Activated naive CD4-positive, alpha-beta T cell treated with anti-CD3 and anti-CD28 coated beads, Interleukin-2, amount 50 U/mL, for 72 hours (primary cell): ENCODE results near the gene PHETA2. TPM values are rescaled to one million over a fixed set of nuclear protein-coding genes. Genes with fewer than 3 reads are reported as not detected.
"Not testable (repeated sequence)": the region's sequence is repeated elsewhere in the genome, so short reads cannot be mapped to it uniquely, and the experiment has no call there.

Source experiments
- ATAC-seq, 2 donors: fragments of 150-1000 bp; cut with Tn5 transposase; 2 replicates each; pipeline ENCODE4 v1.10.0; 2021; ENCODE audit warnings: mild to moderate bottlenecking in 2 of 2, moderate library complexity in 2 of 2
- DNase-seq, 2 donors: peaks; one replicate each; pipeline ENCODE4 v3.0.0; 2021 to 2022; ENCODE audit warnings: low spot score in 2 of 2
- H3K27ac Mint-ChIP-seq, 2 donors: one replicate each; pipeline ENCODE4 v1.8.0; 2022; ENCODE audit warnings: mild to moderate bottlenecking in 2 of 2, mixed read lengths in 2 of 2
- H3K36me3 Mint-ChIP-seq, 2 donors: one replicate each; pipeline ENCODE4 v1.8.0; 2022; ENCODE audit warnings: mixed read lengths in 2 of 2
- H3K9me3 Mint-ChIP-seq, 2 donors: one replicate each; pipeline ENCODE4 v1.8.0; 2022; ENCODE audit warnings: mixed read lengths in 2 of 2
- total RNA-seq, 2 donors: library from RNA; stranded (reverse); gene quantifications; one replicate each; pipeline ENCODE4 v1.2.3, GENCODE V29; 2022

The PHETA2 gene
- total RNA-seq, 2 donors from 2014 or later: 2.1 to 2.2 TPM

DNA sequence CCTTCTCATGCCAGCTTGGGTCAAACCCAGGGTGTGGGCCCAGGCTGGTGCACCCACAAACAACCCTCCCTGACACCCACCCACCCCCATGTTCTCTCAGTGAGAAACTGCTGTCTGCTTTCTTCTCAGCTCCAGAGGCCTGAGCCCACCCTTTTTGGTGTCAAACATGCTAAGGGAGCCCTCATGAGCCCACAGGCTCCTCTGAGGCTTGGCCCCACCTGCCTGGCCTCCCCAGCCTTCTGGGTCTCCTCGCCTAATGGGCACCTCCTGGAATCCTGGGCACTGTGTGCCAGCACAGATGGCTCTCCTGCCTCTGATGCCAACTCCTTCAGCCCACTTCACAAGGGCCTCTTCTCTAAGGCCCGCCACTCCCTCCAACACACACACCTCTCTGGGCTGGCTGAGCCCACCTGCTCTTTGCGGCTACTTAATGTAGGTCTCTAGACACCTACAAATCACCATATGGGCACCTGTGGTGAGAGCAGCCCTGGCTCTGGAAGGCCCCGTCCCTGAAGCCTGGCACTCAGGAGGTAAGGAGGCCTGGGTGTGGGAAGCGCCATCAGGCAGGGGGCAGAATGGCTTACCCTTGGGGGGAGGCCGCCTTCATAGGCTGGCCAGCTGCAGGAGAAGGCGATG lies 7.8 kb upstream of the PHETA2 start:
- ATAC-seq (no peak), DNase-seq (no peak)
- Mint-ChIP-seq H3K9me3 (no peaks in the 10 kb centered on the region), H3K27ac (peak overlapping the region in 1 of 2 donors; percentile 36), H3K36me3 (peaks cover 16 to 22% of the 10 kb centered on the region in 2 donors)

DNA sequence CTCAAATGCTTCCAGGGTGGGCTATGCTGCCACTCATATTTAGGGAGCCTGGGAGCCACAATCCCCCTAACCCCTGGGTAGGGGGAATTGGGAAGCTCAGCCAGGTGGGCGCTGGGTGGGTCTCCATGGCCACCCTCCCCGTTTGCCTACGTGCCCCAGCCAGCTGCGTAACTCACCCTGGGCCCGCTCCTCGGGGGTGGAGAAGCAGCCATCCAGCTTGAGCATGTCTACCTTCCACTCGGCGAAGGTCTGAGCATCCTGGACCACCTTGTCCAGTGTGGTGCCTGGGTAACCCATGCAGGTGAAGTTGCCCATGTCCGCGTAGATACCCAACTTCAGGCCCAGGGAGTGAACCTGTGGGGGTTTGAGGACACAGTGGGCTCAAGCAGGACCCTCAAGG lies 7.1 kb upstream of the PHETA2 start:
- no peak overlapping the region for H3K27ac Mint-ChIP-seq
- no peak for ATAC-seq
- no peak for DNase-seq
- peaks cover 16 to 22% of the 10 kb centered on the region in 2 donors for H3K36me3 Mint-ChIP-seq
- H3K9me3 Mint-ChIP-seq: no peaks in the 10 kb centered on the region

DNA sequence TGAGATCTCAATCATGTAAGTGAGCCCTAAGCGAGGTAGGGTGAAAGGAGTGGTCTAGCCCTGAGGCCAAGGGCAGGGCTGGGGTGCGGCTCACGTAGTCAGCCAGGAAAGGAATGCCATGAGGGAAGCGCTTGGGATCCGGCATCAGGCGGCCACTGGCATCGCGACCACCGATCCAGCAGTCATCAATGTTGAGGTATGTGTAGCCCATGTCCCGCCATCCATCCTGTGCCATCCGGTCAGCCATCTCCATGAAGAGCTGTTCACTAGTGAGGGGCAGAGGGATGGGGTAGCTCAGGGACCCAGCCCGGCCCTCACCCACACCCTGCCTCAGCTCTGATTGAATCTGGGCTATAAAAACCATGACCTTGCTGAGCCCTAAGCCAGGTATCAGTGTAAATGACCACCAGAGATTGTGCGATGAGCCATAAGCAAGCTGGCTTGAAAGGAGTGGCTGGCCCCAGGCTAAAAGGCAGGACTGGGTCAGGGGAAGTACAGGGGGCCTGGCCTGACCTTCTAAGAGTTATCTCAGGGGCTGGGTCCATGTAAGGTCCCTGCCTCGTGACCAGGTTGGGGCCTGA lies 6.3 kb upstream of the PHETA2 start:
- DNase-seq (no peak), ATAC-seq (no peak)
- no peak overlapping the region for H3K27ac Mint-ChIP-seq
- peaks cover 11 to 18% of the 10 kb centered on the region in 2 donors for H3K36me3 Mint-ChIP-seq
- no peaks in the 10 kb centered on the region for H3K9me3 Mint-ChIP-seq

DNA sequence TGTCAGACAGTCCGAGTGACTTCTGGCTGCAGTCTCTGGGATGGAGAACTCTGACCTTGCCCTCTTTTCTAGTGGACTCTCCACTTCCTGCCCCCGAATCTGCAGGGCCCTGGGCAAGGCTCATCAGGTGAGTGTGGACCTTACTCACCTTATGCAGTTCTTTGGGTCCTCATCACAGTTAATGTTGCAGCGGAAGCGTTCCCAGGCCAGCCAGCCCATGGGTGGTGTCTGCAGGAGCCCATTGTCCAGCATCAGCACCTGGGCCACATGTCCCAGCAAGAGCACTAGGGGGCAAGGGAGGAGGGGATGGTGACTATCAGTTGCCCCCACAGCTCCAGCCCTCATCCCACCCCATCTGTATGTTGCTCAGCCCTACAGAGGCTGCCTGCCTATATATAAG lies 5.8 kb upstream of the PHETA2 start:
- H3K9me3 Mint-ChIP-seq: no peaks in the 10 kb centered on the region
- DNase-seq (no peak), ATAC-seq (no peak)
- no peak overlapping the region for H3K27ac Mint-ChIP-seq
- peaks cover 7 to 13% of the 10 kb centered on the region in 2 donors for H3K36me3 Mint-ChIP-seq

DNA sequence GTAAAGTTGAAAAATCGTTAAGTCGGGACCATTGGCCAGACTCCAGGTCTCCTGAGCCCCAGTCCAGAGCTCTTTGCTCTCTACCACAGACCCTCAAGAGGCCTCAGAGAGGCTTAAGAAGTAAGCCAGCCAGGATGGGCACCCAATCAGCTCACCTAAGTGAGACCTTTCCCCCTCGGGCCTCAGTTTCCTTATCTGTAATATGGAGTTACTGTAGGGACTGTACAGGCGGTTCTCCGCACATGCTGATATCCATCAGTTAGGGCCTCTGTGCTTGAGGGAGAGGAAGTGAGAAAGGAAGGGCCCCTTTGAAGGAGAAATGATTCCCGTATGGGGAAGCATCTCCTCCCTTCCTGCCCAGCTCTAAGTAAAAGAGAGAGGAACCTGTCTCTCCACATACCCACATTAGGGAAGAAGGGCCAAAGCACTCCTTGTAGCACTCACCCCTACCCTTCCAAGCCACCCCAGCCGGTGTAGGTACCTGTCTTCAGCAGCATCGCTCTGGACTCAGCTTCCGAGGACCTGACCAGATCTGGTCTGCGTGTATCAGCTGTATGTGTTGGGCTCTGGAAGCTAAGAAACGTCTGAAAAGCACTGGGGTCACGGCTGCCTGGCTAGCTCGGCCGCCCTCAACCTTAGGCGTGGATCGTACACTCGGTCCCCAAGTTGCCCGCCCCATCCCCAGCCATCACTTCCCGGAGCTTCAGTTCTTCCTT lies 4.1 kb upstream of the PHETA2 start:
- peaks cover 7 to 11% of the 10 kb centered on the region in 2 donors for H3K36me3 Mint-ChIP-seq
- no peak for ATAC-seq
- no peaks in the 10 kb centered on the region for H3K9me3 Mint-ChIP-seq
- no peak for DNase-seq
- H3K27ac Mint-ChIP-seq: peak overlapping the region; percentile 79 to 90

DNA sequence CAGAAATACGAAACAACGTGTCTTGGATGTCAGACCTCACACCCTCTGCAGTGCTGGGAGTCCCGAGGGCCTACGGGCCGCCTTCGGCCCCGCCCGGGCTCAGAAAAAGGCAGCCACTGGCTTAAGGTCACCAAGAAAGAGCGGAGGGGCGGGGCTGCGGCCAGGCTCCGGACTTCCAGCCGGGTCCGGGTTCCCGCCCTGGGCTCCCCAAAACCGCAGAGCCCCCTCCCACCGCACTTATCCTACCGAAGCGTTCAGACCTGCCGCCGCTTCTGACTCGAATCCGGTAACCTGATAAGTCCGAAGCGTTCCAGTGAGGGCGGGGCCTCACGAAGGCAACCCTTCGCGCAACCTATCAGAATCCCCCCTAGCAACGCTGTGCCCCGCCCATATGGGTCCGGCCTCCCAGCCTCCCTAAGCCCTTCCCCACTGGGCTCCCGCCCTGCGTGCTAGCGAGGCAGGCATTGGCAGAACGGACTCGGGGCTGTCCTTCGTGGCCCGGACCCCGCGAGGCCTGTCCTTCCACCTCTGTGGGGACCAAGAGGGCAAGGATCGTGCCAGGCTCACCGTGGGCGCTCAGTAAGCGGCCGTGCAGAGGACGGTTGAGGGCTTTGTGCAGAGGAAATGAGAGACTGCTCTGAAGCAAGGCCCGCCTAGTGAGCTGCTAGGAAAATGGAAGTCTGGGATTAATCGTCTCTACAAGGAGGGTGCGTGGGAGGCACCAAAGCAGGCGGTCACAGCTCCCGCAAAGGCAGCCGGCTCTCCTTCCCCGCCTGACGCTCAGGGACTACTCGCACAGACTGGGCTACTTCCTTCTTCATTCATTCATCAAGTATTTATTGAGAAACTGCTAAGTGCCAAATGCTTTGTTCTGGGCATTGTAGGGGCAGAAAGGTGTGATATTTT lies 3.3 kb upstream of the PHETA2 start, which contains the start of gene NAGA:
NAGA (minus strand) TSS at position 296 of the 906 bp plus-strand sequence. CDS start 515 bp downstream, outside the sequence.
- peak; percentile 93 to 98 for ATAC-seq
- H3K9me3 Mint-ChIP-seq: no peaks in the 10 kb centered on the region
- H3K27ac Mint-ChIP-seq: peak within 1 kb of the TSS; percentile 79 to 90
- peaks cover 7 to 11% of the 10 kb centered on the region in 2 donors for H3K36me3 Mint-ChIP-seq
- DNase-seq: peak; percentile 93 to 95

DNA sequence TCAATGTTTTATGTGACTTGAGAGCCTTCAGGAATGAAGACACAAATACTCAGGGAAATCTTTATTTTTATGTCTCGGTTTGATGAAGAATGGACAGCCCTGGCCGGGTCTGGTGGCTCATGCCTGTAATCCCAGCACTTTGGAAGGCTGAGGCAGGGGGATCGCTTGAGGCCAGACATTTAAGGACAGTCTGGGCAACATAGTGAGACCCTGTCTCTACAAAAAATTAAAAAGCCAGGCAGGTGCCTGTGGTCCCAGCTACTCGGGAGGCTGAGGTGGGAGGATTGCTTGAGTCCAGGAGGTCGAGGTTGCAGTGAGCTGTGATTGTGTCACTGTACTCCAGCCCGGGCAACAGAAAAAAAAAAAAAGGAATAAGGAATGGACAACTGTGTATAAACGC lies 2.5 kb upstream of the PHETA2 start:
- DNase-seq, H3K9me3 Mint-ChIP-seq, ATAC-seq: not testable (repeated sequence)
- peak overlapping the region in 1 of 2 donors; percentile 90 for H3K27ac Mint-ChIP-seq
- peaks cover 7 to 15% of the 10 kb centered on the region in 2 donors for H3K36me3 Mint-ChIP-seq

DNA sequence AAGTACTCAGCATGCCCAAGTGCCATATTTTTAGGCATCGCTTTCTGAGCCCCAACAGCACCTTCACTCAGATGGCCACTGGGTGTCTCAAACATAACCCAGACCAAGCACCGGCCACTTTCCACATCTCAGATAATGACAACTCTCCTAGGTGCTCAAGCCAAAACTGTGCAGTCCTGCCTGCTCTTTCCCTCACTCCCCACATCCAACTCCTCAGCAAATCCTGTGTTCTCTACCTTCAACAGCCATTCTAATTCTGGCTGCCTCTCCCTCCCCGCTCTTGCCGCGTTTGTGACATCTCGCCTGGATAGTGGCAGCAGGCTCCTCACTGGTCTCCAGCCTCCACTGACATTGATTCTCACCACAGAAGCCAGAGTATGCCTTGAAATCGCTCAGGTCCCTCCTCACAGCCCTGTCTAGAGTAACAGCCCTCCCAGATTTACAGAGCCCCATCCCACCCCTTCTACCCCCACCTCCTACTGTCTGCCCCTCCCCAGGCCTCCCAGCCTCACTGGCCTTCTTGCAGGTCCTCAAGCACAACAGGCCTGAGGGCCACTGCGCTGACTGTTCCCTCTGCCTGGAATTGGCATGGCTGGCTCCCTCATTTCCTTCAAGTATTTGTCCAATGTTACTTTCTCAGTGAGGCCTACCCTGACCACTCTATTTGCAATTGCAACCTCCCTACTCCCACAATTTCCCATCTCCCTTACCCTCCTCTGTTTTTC lies 1.3 kb upstream of the PHETA2 start:
- no peaks in the 10 kb centered on the region for H3K9me3 Mint-ChIP-seq
- peaks cover under 1 to 15% of the 10 kb centered on the region in 2 donors for H3K36me3 Mint-ChIP-seq
- peak overlapping the region; percentile 4 to 62 for H3K27ac Mint-ChIP-seq
- DNase-seq (no peak), ATAC-seq (no peak)

DNA sequence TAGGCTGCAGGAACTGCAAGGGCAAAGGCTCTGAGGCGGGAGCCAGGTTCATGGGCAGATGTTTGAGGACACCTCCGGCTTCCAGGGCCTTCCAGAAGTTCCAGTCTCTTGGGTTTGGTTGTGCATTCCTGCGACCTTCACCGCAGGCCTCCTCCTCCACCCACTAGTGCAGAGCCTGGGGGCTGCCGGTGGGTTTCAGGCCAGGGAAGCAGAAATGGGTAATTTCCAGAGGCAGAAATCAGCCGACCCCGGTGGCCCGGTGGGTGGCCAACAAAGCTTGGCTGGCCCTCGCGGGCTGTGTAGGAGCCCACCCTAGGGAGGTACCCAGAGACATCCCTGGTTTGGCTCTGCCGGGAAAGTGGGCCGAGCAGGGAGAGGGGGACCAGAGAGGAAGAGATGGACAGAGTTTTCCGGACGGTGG lies 417 bp upstream of the PHETA2 start:
- DNase-seq (no peak), ATAC-seq (no peak)
- H3K9me3 Mint-ChIP-seq: no peaks in the 10 kb centered on the region
- H3K27ac Mint-ChIP-seq: peak overlapping the region; percentile 62 to 89
- peaks cover 0 to 15% of the 10 kb centered on the region in 2 donors for H3K36me3 Mint-ChIP-seq

DNA sequence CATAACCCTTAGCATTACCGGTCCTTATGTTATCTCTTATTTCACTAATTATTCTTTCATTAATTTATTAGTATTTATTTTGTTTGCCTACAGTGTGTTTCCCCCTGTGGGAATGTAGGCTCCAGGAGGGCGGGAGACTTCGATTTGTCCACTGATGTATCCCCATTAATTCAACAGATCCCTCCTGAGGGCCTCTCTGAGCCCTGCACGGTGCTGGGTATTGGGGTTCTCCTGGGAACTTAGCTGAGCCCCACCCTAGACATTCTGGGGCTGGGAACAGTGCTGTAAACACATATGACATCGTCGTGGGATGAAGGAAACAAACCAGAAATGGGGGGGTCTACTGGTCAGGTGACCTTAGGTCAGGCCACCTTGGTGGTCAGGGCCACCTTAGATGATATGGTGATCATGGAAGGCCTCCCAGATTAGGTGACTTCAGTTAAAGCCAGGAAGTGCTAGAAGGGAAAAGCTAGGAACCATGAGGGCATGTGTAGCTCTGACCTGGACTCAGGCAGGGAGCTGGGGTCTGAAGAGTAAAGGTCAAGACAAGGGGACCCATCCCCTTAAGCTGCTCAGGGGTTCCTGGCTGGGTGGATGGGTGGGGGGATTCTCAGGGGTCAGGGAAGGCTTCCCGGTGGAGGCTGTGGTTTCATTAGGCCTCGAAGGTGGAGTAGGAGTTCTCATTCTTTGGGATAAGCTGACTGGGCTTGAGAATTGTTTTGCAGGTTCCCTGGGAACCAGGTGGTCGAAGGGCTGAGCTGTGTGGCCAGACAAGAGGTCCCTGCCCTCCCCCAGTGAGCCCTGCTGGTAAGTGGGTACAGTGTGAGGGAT lies 1.0 kb downstream of the PHETA2 start:
- peak overlapping the region in 1 of 2 donors; percentile 26 for H3K27ac Mint-ChIP-seq
- DNase-seq (no peak), ATAC-seq (no peak)
- H3K36me3 Mint-ChIP-seq: peaks cover 4 to 15% of the 10 kb centered on the region in 2 donors
- H3K9me3 Mint-ChIP-seq: no peaks in the 10 kb centered on the region

DNA sequence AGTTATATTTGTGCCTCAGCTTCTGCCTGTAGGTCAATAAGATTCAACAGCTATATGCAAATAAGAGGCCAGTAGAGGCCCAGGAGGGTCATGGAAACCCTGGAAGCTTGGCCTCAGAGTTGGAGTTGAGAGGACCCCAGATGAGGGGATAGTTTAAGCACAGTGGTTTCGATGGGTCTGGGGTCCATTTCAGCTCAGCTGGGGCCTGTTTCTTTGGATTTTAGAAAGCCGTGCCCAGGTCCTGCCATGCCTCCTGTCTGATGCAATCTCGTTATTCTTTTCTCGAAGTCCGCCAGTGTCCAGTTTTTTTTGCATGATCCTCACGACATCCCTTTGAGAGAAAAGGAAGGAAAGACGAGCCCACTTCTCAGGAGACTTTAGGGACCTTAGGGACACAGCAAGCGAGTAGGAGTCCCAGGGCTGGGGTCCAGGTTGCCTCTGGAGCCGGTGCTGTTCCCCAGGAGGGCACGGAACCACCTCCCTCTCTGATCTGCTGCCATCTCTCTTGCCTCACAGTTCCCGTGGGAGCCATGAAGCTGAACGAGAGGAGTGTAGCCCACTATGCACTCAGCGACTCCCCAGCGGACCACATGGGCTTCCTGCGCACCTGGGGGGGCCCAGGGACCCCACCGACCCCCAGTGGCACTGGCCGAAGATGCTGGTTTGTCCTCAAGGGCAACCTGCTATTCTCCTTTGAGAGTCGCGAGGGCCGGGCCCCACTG lies 2.9 kb downstream of the PHETA2 start:
- peak overlapping the region in 1 of 2 donors; percentile 25 for H3K27ac Mint-ChIP-seq
- H3K36me3 Mint-ChIP-seq: peaks cover 6 to 18% of the 10 kb centered on the region in 2 donors
- no peaks in the 10 kb centered on the region for H3K9me3 Mint-ChIP-seq
- no peak for DNase-seq
- ATAC-seq: no peak

DNA sequence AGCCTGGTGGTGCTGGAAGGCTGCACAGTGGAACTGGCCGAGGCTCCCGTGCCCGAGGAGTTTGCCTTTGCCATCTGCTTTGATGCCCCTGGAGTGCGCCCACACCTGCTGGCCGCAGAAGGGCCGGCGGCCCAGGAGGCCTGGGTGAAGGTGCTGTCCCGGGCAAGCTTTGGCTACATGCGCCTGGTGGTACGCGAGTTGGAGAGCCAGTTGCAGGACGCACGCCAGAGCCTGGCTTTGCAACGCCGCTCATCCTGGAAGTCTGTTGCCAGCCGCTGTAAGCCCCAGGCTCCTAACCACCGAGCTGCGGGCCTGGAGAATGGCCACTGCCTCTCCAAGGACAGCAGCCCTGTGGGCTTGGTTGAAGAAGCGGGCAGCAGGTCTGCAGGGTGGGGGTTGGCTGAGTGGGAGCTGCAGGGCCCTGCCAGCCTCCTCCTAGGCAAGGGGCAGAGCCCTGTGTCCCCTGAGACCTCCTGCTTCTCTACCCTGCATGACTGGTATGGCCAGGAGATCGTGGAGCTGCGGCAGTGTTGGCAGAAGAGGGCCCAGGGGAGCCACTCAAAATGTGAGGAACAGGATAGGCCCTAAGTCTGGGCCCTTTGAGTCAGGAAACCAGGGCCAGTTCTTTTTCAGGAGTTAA lies 3.6 kb downstream of the PHETA2 start:
- peaks cover 10 to 18% of the 10 kb centered on the region in 2 donors for H3K36me3 Mint-ChIP-seq
- H3K27ac Mint-ChIP-seq: peak overlapping the region in 1 of 2 donors; percentile 99
- DNase-seq: no peak
- H3K9me3 Mint-ChIP-seq: no peaks in the 10 kb centered on the region
- no peak for ATAC-seq

DNA sequence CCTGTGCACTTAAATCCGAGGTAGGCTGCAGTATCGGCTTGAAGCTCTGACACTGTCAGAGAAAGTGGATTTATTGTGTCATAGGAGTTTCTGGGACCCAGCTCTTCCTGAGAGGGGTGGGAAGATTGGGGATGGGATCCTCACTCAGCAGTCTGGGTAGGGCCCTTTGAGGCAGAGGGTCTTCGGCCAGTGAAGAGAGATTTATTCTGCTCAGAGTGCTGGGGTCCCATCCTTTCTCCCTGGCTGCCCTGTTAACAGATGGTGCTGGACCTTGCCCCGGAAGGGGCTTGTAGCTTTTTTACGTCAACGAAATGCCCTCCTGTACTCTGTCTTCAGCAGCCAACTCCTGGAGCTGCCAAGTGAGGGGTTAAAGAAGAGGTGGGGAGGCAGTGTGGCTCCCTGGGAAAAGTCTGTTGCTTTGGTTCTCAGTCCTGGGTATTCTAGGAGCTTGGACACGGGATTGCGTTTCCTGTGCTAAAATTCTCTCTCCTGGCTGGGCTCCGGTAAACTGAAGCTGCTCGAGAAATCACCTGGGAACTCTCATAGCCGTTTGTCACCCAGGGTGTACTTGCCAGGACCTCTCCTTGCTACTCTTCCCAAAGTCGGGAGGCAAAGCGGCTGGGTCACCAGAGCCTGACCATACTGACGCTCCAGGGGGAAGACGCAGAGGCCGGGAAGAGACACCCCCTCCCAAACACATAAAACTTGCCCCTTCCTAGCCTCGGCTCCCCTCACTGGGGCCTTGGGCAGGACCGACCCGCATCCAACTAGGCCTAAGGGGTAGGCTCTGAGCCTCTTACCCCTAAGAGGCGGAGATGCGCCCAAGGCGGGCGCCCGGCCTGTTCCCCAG lies 4.6 kb downstream of the PHETA2 start:
- Mint-ChIP-seq H3K27ac (peak overlapping the region; percentile 98 to 99), H3K36me3 (peaks cover 13 to 20% of the 10 kb centered on the region in 2 donors), H3K9me3 (no peaks in the 10 kb centered on the region)
- no peak for ATAC-seq
- no peak for DNase-seq
